ENCODE data around the gene NACC2.
"Not testable (repeated sequence)": the region's sequence is repeated elsewhere in the genome, so short reads cannot be mapped to it uniquely, and the experiment has no call there.

Gene NACC2

GRCh38 chr9:135983208-135984071 is 111.6 kb downstream of the NACC2 start:
- FAIRE-seq, result no peak
- no peak for DNase-seq (ENCODE audit: low spot score)

GRCh38 chr9:135982499-135983207 is 112.4 kb downstream of the NACC2 start:
- no peak for FAIRE-seq
- DNase-seq (ENCODE audit: low spot score), result no peak

GRCh38 chr9:135980926-135981630 is 114.0 kb downstream of the NACC2 start:
- no peak for DNase-seq (ENCODE audit: low spot score)
- FAIRE-seq, result no peak

- DNase-seq (ENCODE audit: low spot score), result no peak
- FAIRE-seq, result no peak
Observed at GRCh38 chr9:135979547-135980166, 115.4 kb downstream of the NACC2 start.

- DNase-seq (ENCODE audit: low spot score) (no peak), FAIRE-seq (no peak)
Observed at GRCh38 chr9:135978642-135979546, 116.2 kb downstream of the NACC2 start.

- DNase-seq (ENCODE audit: low spot score) (no peak), FAIRE-seq (no peak)
Observed at GRCh38 chr9:135976944-135977343, 118.1 kb downstream of the NACC2 start.

GRCh38 chr9:135976531-135976930 is 118.6 kb downstream of the NACC2 start:
- DNase-seq (ENCODE audit: low spot score) (no peak), FAIRE-seq (no peak)

- FAIRE-seq (no peak), DNase-seq (ENCODE audit: low spot score) (no peak)
Observed at GRCh38 chr9:135975834-135976233, 119.3 kb downstream of the NACC2 start.

GRCh38 chr9:135974220-135974573 is 120.9 kb downstream of the NACC2 start:
- FAIRE-seq (no peak), DNase-seq (ENCODE audit: low spot score) (no peak)

GRCh38 chr9:135973277-135974219 is 121.5 kb downstream of the NACC2 start:
- DNase-seq (ENCODE audit: low spot score), result no peak

GRCh38 chr9:135971892-135972291 is 123.2 kb downstream of the NACC2 start:
- DNase-seq (ENCODE audit: low spot score) (no peak), FAIRE-seq (no peak)

More at GRCh38 chr9:135973277-135974219, 121.5 kb downstream of the NACC2 start:
- FAIRE-seq, result no peak

GRCh38 chr9:135971111-135971766 is 123.8 kb downstream of the NACC2 start:
- FAIRE-seq (no peak), DNase-seq (ENCODE audit: low spot score) (no peak)

GRCh38 chr9:135970128-135970815 is 124.8 kb downstream of the NACC2 start:
- DNase-seq (ENCODE audit: low spot score) (no peak), FAIRE-seq (no peak)

- no peak for FAIRE-seq
Observed at GRCh38 chr9:135969064-135969683, 125.9 kb downstream of the NACC2 start.

GRCh38 chr9:135968601-135969000 is 126.5 kb downstream of the NACC2 start:
- FAIRE-seq (no peak), DNase-seq (ENCODE audit: low spot score) (no peak)

More at GRCh38 chr9:135969064-135969683, 125.9 kb downstream of the NACC2 start:
- DNase-seq (ENCODE audit: low spot score), result no peak

- FAIRE-seq (no peak), DNase-seq (ENCODE audit: low spot score) (no peak)
Observed at GRCh38 chr9:135968083-135968476, 127.0 kb downstream of the NACC2 start.

- DNase-seq (ENCODE audit: low spot score); FAIRE-seq: not testable (repeated sequence)
Observed at GRCh38 chr9:135966916-135967260, 128.2 kb downstream of the NACC2 start.

Measured in RCC 7860 (cell line).